Coronary artery (tissue), 2 donors: Measurements from ENCODE around the gene CDH11.

ENCODE experiments used
- DNase-seq: peaks from one replicate; pipeline ENCODE4 v3.0.0-alpha.2; 2017; ENCODE audit warnings: low spot score
- H3K27ac ChIP-seq, 2 donors: fragments of 200-600 bp; sonication (generic); one replicate each; pipeline ENCODE4 v1.5.1; 2016 to 2019
- H3K4me3 ChIP-seq: fragments of 200-600 bp; sonication (generic); 2 replicates; pipeline ENCODE4 v1.5.1; 2016; ENCODE audit warnings: mild to moderate bottlenecking, moderate library complexity
- CTCF ChIP-seq: fragments of 200-600 bp; sonication (generic); IDR thresholded peaks from one replicate; pipeline ENCODE4 v1.5.1; 2019; ENCODE audit warnings: antibody characterized with exemption

CDH11 gene

GRCh38 chr16:65003621-65004020 is 118.2 kb downstream of the CDH11 start:
- DNase-seq = no peak
- Histone ChIP-seq H3K4me3 (no peak overlapping the region), H3K27ac (no peak overlapping the region)
- no peak for TF ChIP-seq CTCF

GRCh38 chr16:65002265-65002664 is 119.6 kb downstream of the CDH11 start:
- no peak for DNase-seq
- H3K4me3 ChIP-seq = no peak overlapping the region
- no peak overlapping the region for H3K27ac ChIP-seq
- TF ChIP-seq CTCF = no peak

- DNase-seq = no peak
- TF ChIP-seq CTCF = no peak
- no peak overlapping the region for H3K27ac ChIP-seq
- H3K4me3 ChIP-seq = no peak overlapping the region
These were observed 121.2 kb downstream of the CDH11 start for GRCh38 chr16:65000654-65001053.

DNA sequence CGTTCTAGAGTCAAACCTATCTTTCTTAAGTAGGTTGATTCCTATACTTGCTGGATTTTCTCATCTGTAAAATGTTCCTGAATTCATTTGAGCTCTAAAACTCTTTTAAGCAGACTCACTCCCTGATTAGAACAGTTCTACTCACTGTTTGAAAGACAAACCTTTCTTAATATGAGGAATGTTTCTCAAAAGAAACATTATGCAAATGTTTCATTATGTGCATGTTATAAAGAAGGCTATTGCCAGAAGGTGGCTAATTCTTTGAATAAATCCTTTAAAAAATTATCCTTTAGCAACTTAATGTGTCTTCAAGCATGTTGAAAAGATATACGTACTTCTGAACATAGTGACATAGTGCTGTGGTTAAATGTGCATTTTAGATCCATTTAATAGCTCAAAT is 124.1 kb downstream of the CDH11 start:
- no peak overlapping the region for H3K4me3 ChIP-seq
- no peak for TF ChIP-seq CTCF
- H3K27ac ChIP-seq = no peak overlapping the region
- DNase-seq = no peak

DNA sequence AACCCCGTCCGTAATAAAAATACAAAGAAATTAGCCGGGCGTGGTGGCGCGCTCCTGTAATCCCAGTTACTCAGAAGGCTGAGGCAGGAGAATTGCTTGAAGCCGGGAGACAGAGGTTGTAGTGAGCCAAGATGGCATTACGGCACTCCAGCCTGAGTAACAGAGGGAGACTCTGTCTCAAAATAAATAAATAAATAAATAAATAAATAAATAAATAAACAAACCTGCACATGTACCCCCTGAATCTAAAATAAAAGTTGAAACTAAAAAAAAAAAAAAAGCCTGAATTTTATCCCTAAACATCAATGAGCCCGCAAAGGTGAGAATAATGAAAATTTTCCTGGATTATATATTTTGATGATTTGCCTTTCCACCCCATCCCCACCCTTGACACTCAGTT is 124.7 kb downstream of the CDH11 start:
- TF ChIP-seq CTCF = no peak
- H3K4me3 ChIP-seq = no peak overlapping the region
- H3K27ac ChIP-seq = no peak overlapping the region
- no peak for DNase-seq

GRCh38 chr16:64996641-64997040 is 125.2 kb downstream of the CDH11 start:
- H3K27ac ChIP-seq = no peak overlapping the region
- no peak for DNase-seq
- no peak overlapping the region for H3K4me3 ChIP-seq
- no peak for TF ChIP-seq CTCF

DNA sequence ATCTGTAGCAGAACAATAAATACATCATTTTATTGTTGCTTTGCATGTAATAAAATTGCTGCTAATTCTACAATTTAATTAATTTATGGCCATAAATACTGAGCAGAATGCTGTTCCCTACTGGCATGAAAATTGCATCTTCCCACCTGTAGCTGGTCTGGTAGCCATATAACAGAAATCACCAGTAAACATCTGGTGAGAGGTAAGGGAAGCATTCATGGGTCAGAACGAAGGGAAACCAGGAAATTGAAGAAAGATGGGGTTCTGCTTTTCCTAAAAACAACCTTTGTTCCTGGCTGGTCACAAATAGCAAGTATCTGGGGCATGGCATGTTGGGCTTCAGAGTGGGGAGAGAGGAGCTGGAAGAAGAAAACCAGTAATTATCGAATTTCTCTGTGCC is 128.4 kb downstream of the CDH11 start:
- H3K4me3 ChIP-seq = no peak overlapping the region
- DNase-seq = no peak
- no peak for TF ChIP-seq CTCF
- no peak overlapping the region for H3K27ac ChIP-seq
